Fibroblast of skin of back (primary cell): Measurements from ENCODE around the gene ATP5MK. TPM values are rescaled to one million over a fixed set of nuclear protein-coding genes. Genes with fewer than 3 reads are reported as not detected.
"Not testable (repeated sequence)": the region's sequence is repeated elsewhere in the genome, so short reads cannot be mapped to it uniquely, and the experiment has no call there.

Source experiments
- DNase-seq: peaks from one replicate; pipeline ENCODE4 v3.0.0-alpha.2; 2013
- polyA plus RNA-seq, 2 experiments: library from polyadenylated mRNA; unstranded; fragments of 120-200 nt; gene quantifications; one replicate each; pipeline ENCODE4 v1.2.1, GENCODE V29; 2013; ENCODE audit not compliant: insufficient read length in 2 of 2

Gene ATP5MK, protein sequence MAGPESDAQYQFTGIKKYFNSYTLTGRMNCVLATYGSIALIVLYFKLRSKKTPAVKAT
- 221 TPM for polyA plus RNA-seq (2013, experiment 1 of 2; ENCODE audit: insufficient read length)
- polyA plus RNA-seq (2013, experiment 2 of 2; ENCODE audit: insufficient read length), result 195 TPM

DNA sequence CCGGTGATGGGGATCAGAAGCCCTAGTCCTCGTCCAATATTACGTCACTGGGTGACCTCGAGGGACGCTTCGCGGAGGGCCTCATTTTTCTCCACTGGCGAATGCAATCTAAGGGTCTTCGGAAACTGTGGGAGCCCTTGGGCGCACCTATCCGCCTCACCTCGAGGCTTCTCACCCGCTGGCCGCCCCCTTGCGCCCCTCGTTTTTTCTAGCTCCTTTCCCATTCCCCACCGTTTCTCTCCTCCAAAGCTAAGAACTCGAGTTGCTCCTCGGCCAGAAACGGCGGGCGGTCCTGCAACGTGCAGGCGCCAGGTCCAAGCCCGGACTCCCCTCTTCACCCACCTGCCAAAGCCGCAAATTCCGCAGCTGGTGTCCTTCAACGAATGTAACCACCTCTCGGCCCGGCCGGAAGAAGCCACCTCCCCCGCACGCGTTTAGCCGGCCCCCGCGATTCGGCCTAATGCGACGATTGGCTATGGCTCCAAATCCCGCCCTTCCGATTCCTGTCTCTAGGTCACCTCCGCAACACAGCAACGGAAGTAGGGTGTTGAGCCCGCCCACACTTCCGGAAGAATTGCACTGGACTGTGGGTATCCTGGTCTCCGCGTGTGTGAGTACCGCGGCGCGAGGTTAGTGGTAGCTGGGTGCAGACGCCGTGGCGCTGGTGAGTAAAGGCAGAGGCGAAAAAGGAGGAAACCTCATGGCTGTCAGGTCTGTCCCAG lies at the start of gene ATP5MK, which contains the start of gene PDCD11:
TSS of gene ATP5MK (minus strand) at position 409 of the 722 bp plus-strand sequence. CDS start 4,018 bp downstream, outside the sequence.
TSS of gene PDCD11 (plus strand) at position 560 of the 722 bp plus-strand sequence. CDS start 1,801 bp downstream, outside the sequence.
- peak; percentile 99 for DNase-seq

DNA sequence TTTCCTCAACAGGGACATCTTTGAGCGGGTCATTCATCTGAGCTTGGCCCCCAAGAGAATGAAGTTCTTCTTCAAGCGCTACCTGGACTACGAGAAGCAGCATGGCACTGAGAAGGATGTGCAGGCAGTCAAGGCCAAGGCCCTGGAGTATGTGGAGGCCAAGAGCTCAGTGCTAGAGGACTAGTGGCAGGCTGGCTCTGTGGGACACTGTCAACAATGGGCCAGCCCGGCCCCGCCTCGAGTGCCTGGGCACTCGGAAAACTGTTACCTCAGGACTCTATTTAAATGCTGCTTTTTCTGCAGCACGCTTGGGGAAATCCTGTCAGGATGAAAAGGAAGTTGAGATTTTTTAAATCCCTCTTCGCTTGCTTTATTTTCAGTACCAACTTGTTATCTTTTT lies 49.1 kb upstream of the ATP5MK start:
- DNase-seq, result no peak

DNA sequence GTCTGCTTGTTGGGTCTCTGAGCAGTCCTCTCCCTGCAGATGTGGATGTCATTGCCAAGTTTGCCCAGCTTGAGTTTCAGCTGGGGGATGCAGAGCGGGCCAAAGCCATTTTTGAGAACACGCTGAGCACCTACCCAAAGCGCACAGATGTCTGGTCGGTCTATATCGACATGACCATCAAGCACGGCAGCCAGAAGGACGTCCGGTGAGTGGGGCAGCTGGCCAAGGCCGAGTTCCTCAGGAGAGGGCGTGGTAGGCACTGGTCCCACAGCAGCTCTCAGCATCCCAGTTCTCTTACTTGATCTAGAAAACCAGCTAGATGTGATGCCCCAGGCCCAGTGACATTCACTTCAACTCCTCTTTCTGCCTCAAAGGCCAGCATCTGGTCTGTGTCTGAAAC lies 48.2 kb upstream of the ATP5MK start:
- no peak for DNase-seq

DNA sequence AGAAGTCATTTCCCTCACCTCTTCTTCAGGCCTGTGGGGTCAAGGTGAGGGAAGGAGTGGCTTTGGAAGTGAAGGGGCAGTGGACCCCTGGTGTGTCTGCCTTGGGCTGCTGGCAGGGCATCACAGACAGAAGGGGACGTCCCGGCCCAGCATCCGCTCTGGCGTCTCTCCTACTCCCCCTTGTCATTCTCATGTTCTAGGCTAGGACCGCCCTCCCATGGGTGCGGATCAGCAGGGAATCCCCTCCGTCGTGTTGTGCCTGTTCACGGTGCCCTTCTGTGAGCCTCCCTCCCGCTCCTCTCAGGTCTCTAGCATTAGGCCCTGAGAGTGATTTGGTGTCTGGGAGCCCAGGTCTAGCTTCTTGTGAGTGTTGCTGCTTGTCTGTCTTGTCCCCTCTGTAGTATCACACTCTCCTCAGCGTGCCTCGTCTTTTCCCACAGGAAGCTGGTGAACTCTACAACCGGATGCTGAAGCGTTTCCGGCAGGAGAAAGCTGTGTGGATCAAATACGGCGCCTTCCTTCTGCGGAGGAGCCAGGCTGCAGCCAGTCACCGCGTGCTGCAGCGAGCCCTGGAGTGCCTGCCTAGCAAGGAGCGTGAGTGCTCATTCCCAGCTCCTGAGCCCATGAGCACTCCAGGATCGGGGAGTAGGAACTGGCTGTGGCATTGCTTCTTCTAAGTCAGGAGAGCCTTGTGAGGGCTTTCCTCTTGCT lies 47.4 kb upstream of the ATP5MK start:
- DNase-seq, result no peak

DNA sequence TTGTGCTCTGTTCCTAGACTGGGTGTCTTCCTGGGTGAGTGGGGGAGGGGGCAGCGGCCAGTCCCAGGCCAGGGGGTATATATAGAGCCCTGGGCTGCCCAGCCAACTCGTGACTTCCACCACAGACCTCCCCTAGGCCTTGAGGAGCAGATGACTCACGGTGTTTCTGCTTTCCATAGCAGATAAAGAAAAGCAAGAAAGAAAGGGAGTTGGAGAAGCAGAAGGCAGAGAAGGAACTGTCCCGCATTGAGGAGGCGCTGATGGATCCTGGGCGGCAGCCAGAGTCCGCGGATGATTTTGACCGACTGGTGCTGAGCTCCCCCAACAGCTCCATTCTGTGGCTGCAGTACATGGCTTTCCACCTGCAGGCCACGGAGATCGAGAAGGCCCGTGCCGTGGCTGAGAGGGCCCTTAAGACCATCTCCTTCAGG lies 45.8 kb upstream of the ATP5MK start:
- peak; percentile 59 for DNase-seq

DNA sequence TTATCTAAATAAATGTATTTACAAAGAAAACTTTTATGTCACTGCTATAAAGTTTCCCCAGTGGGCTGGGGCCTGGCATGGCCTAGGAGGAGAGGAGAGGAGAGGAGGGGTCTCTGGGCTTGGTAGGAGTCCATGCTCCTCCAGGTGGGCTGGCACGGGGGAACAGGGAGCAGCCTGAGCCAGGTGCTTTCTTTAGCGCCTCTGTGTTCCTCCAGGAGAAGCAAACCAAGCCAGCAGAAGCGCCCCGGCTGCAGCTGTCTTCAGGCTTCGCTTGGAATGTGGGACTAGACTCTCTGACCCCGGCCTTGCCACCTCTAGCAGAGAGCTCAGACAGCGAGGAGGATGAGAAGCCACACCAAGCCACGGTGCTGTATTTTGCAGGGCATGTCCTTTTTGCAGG lies 45.3 kb upstream of the ATP5MK start:
- no peak for DNase-seq

DNA sequence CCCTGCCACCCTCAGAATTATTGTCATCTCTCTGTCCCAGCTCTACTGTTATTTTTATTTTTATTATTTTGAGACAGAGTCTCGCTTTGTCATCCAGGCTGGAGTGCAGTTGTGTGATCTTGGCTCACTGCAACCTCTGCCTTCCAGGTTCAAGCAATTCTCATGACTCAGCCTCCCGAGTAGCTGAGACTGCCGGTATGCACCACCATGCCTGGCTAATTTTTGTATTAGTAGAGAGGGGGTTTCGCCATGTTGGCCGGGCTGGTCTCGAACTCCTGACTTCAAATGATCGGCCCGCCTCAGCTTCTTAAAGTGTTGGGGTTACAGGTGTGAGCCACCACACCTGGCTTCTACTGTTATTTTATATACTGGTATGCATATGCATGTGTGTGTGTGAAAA lies 44.9 kb upstream of the ATP5MK start:
- DNase-seq, result no peak

DNA sequence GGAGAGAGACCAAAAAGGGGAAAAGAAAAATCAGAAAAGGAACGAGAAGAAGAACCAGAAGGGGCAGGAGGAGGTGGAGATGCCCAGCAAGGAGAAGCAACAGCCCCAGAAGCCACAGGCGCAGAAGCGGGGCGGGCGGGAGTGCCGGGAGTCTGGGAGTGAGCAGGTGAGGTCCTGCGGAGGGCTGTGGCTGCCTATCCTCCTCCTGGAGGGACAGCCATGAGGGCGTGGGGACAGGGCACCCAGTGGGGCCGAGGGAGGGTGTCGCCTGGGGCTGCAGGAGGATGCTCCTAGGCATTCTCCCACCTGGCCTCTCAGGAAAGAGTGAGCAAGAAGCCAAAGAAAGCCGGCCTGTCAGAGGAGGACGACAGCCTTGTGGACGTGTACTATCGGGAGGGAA lies 44.1 kb upstream of the ATP5MK start:
- DNase-seq, result no peak

DNA sequence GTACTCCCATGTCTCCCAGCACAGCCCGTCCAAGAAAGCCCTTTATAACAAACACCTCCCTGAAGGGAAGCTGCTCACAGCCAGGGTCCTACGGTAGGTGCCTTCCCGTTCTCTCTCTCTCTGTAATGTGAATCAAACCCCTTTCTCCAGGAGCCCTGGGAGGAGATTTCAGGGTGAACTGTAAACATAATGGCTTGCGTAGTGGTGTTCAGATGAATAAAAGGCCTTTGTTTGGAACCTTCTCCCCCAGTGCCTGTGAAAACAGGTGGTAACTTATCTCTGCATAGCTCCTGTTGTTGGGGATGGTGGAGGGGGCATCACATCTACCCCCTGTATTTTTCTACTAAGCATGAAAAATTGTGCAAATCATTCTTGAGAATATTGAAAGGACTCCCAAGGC lies 43.5 kb upstream of the ATP5MK start:
- no peak for DNase-seq

DNA sequence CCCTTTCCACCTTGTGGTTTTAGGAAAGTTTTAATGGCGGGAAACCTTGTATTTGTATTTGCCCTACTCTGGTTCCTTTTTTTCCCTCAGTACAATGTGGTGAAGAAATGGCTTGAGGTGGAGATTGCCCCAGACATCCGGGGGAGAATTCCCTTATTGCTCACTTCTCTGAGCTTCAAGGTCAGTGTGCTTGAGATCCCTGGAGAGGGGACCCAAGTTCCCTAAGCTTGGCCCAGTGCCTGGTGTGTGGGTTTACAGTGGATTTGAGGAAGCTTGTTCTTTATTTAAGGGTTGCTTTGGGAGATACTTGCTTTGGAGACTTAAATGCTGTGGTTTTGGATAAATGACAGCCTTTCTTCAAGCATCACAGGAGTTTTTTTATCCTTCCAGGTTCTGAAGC lies 37.6 kb upstream of the ATP5MK start:
- DNase-seq, result no peak

DNA sequence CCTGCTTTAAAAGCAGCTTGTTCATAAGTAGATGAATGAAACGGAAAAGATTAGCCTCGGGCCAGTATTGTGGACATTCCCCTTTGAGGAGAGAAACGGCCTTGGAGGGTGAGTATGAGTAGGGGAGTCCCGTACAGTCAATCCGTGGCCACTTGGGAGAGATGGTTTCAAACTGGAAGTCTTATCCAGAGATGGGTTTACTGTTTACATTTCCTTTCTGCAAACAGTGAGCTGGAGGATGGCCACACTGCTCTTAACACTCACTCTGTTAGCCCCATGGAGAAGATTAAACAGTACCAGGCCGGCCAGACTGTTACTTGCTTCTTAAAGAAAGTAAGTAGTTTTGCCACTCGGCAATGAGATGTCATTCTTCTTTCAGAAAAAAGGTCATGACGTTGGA lies 35.6 kb upstream of the ATP5MK start:
- no peak for DNase-seq

DNA sequence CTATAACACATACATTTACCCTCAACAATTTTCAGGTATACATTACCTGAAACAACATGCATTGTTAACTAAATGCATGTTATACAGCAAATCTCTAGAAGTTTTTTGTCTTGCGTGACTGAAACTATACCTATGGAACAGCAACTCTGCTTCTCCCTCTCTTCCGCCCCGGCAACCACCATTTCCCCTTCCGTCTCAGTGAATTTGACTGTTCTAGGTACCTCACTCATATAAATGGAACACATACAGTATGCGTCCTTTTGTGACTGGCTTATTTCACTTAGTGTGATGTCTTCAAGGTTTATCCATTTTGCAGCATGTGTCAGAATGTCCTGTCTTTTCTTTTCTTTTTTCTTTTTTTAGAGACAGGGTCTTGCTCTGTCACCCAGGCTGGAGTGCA lies 33.4 kb upstream of the ATP5MK start:
- no peak for DNase-seq

DNA sequence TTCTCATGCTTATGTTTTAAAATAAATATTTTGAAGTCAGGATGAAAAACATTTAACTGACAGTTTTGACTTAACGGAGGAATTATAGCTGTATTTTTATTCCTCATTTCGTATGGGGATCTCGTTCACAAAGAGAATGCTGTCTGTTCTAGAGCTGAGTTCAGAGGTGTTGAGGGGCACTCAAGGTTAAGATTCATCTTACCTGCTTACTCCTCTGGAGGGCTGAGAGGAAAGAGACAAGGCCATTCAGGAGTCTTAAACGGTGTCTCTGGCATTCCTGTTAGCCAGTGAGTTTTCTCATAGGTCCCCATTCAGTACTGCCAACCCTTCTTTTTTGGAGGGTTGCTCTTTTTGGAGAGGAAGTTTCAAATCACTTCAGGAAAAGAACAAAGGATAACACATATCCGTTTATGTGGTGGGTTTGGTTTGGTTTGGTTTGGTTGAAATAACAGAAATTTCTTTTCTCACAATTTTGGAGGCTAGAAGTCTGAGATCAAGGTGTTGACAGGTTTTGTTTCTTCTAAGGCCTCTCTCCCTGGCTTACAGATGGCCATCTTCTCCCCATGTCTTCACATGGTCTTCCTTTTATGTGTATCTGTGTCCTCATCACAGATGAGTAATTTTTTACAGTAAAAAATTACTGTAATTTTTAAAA lies 32.8 kb upstream of the ATP5MK start:
- no peak for DNase-seq

DNA sequence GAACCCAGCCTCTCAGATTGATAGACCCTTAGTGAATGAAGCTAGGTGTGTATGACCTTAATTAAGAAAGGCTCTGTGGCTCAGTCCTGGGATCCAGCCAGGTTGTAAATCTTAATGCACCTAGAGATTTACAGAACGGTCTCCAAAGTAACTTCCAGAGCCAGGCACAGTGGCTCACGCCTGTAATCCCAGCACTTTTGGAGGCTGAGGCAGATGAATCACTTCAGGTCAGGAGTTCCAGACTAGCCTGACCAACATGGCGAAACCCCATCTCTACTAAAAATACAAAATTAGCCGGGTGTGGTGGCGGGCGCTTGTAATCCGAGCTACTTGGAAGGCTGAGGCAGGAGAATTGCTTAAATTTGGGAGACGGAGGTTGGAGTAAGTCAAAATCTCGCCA lies 31.6 kb upstream of the ATP5MK start:
- DNase-seq, result no peak

DNA sequence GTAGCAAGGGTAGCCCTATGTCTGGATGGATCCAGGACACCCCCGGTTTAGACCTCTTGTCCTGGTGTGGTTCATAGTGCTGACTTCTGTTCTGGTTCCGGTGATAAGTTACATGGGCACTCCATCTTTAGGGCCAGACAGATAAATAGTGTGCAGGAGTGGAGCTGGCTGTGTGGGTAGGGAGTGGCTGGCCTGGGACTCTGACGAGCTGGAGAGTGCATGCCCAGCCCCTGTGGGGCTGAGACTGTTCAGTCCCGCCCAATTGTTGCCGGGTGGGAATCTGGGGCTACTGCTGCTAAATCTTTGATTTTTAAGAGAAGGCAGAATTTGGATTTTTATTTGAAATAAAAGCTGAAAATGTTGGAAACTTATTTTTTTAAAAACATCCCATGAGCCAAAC lies 27.5 kb upstream of the ATP5MK start:
- DNase-seq, result no peak

DNA sequence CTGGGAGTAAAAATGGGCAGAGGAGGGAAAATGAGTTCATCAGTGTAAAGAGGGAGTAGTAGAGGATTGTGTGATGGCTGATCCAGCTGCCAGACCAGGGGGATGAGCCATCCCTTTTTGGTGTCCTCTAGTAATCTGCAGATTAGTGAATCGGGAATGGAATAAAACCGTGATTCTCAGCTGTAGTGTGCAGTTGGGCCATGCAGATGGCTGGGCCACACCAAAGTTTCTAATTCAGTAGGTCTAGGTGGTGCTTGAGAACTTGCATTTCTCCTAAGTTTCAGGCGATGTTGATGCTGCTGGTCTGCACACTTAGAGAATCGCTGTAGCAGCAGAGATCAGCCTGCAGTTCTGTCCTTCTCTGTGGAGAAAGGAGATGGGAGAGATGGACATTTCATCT lies 22.8 kb upstream of the ATP5MK start:
- no peak for DNase-seq

DNA sequence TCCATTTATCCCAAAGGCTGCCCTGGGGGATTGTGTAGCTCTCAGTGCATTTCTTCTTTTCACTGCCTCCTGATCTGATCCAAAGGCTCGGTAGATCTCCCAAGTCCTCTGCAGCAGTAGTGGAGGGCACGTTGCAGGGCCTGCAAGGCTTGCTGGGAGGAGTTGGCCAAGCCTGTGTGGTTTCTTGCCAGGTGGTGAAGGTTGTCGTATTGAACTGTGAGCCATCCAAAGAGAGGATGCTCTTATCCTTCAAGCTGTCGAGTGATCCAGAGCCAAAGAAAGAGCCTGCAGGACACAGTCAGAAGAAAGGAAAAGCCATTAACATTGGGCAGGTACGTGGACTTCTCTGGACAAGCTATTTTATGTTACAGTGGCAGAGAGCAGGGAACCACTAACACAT lies 21.3 kb upstream of the ATP5MK start:
- DNase-seq, result no peak

DNA sequence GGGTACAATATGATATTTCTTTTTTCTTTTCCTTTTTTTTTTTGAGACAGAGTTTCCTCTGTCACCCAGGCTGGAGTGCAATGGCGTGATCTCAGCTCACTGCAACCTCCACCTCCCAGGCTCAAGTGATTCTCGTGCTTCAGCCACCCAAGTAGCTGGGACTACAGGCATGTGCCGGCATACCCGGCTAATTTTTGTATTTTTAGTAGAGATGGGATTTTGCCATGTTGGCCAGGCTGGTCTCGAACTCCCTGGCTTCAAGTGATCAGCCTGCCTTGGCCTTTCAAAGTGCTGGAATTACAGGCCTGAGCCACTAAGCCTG lies 20.8 kb upstream of the ATP5MK start:
- DNase-seq, result not testable (repeated sequence)

DNA sequence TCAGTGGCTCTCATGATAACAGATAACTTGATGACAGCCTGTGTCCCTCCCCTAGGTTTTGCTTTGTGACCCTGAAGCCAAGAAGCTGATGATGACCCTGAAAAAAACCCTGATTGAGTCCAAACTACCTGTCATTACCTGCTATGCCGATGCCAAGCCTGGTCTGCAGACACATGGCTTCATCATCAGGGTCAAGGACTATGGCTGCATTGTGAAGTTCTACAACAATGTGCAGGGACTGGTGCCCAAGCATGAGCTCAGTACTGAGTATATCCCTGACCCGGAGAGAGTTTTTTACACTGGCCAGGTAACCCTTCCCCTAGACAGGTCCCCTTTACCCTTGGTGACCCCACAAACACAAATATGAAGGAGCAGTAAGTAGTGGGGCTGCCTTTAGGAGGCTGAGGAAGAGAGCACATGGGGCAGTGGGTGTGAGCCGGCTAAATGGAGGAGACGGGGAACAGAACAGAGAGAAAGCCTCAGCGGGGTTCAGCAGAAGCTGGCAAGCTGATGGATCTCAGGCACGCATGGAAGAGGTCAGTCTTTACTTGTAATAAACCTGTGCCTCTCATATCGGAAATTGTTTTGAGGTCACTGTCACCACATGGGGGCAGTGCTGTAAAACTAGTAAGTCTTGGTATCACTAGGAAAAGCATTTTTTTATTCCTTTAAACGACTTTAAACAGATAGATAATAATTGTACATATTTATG lies 20.3 kb upstream of the ATP5MK start:
- DNase-seq, result peak; percentile 58

DNA sequence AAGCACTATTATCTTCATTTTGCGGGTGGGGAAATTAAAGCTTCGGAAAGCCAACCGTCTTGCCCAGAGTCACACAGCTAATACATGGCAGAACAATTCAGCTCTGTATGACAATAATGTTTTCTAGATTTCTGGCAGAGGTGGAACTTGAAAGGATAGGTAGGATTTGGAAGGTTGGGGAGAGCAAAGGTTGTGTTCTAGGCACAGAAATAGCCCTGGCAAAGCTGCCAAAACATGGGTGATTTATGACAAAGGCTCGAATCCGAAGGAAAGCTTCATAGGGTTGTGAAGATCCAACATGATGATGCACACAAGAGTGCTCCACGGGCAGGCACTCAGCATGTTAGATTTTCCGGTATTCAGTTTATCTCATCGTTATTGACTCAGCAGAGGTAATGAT lies 19.3 kb upstream of the ATP5MK start:
- no peak for DNase-seq

DNA sequence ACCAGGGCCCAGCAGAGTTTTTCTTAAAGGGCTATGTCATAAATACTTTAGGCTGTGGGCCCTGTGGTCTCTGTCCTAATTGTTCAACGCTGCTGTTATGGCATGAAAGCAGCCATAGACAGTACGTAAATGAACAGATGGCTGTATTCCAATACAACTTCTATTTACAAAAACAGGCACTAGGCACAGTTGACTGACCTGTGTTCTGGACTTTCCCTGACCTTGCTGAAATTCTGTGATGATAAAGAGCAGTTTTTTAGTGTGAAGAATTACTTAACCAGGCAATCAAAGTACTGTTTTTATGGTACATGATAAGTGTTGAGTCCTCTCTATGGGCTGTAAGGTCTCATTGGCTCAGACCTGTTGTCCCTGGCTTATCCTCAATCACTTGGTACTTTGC lies 17.3 kb upstream of the ATP5MK start:
- no peak for DNase-seq

DNA sequence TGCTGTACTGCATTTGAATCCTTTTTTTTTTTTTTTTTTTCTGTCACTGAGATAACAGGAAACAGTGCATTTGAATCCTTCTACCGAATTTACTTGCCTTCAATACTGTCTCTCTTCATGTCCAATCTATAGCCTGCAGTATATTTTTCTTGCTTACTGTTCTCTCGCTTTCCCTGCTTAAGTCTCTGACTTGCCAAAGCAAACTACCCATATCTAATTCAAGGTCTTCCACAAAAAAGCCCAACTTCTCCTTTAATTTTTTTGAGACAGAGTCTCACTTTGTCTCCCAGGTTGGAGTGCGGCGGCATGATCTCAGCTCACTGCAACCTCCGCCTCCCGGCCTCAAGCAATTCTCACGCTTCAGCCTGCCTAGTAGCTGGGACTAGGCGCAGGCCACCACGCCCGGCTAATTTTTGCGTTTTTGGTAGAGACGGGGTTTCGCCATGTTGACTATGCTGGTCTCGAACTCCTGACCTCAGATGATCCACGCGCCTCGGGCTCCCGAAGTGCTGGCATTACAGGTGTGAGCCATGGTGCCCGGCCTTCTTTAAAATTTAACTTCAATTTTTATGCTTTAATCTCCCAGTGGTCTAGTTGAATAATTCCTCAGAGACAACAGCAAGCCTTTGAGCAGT lies 1.0 kb upstream of the ATP5MK start:
- DNase-seq, result no peak

DNA sequence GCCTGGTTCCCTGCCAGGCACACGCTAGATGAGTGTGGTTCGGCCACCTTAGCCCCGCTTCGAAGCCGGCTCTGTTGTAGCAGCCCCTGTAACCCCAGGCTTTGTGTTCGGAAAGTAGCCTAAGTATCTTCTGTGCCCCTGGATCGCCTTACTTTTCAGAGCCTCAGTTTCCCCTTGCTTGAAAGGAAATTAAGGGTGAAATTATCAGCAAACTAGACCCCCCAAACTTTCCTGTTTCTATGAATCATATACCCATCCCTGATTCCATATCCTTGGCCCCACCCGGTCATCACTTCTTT lies 463 bp upstream of the ATP5MK start:
- no peak for DNase-seq
